H1 (cell line): ENCODE results near the gene RNF149. TPM values are rescaled to one million over a fixed set of nuclear protein-coding genes. Genes with fewer than 3 reads are reported as not detected.
A peak's percentile ranks its signal among the peaks of the same experiment; 100 is the strongest.

Source experiments
- CTCF ChIA-PET: fragments of 300-600 bp; sonication (Branson Sonifier 250); formaldehyde crosslinking; loops from one replicate; lab custom pipeline; 2021; ENCODE audit not compliant: partially characterized antibody; lab: Charles Lee
- POLR2A ChIA-PET: fragments of 300-600 bp; sonication (Branson Sonifier 250); formaldehyde crosslinking; loops from one replicate; lab custom pipeline; 2021; ENCODE audit warnings: inconsistent platforms; ENCODE audit not compliant: partially characterized antibody; lab: Charles Lee
- DNase-seq, 2 experiments: peaks; one replicate each; pipeline versions ENCODE4 v3.0.0 to v3.0.0-alpha.2; 2010 to 2022; ENCODE audit warnings: low spot score in 2 of 2, low read depth in 1 of 2, mixed read lengths in 1 of 2
- FAIRE-seq: peaks from 2 replicates; lab custom pipeline; 2011; peaks lifted over from hg19 to GRCh38; lab: Jason Lieb, UNC
- H2AFZ ChIP-seq: 2 replicates; pipeline ENCODE4 v1.8.1; 2012; ENCODE audit warnings: low read length, inconsistent platforms
- H2AK5ac ChIP-seq: 2 replicates; pipeline ENCODE4 v1.6.1; 2013; ENCODE audit warnings: low read depth, low read length
- H2BK120ac ChIP-seq: replicated peaks from 2 replicates; pipeline ENCODE3; 2013; ENCODE audit warnings: low read depth, low read length, inconsistent platforms
- H2BK12ac ChIP-seq: 2 replicates; pipeline ENCODE4 v1.6.1; 2013; ENCODE audit warnings: low read depth, low read length
- H2BK15ac ChIP-seq: 2 replicates; pipeline ENCODE4 v1.6.1; 2013; ENCODE audit warnings: low read length
- H2BK20ac ChIP-seq: 2 replicates; pipeline ENCODE4 v1.6.1; 2013; ENCODE audit warnings: low read length
- H2BK5ac ChIP-seq: 2 replicates; pipeline ENCODE4 v1.6.1; 2013; ENCODE audit warnings: low read depth, low read length
- H3K14ac ChIP-seq: 2 replicates; pipeline ENCODE4 v1.6.1; 2013; ENCODE audit warnings: inconsistent platforms; ENCODE audit not compliant: insufficient read length
- H3K18ac ChIP-seq: 2 replicates; pipeline ENCODE4 v1.6.1; 2013; ENCODE audit warnings: low read length; ENCODE audit errors: extremely low read depth
- H3K23ac ChIP-seq: 2 replicates; pipeline ENCODE4 v1.6.1; 2013; ENCODE audit warnings: inconsistent platforms; ENCODE audit not compliant: insufficient read length
- H3K23me2 ChIP-seq: 2 replicates; pipeline ENCODE4 v1.6.1; 2013; ENCODE audit warnings: low read depth, low read length
- H3K27ac ChIP-seq: 2 replicates; pipeline ENCODE4 v1.6.1; 2011; ENCODE audit warnings: low read depth, low read length, inconsistent platforms
- H3K27me3 ChIP-seq, 4 experiments: replicated peaks in 1 of 4; 1 replicate in 1 of 4; 2 replicates in 3 of 4; pipeline versions ENCODE4 v1.6.1 to v1.8.1; 2011 to 2013; ENCODE audit warnings: low read length in 3 of 4, mild to moderate bottlenecking in 3 of 4, inconsistent platforms in 2 of 4, mixed read lengths in 2 of 4, moderate library complexity in 1 of 4; ENCODE audit not compliant: control insufficient read depth in 3 of 4, insufficient read depth in 3 of 4; ENCODE audit errors: extremely low read depth in 1 of 4
- H3K36me3 ChIP-seq, 4 experiments: 2 replicates each; pipeline versions ENCODE4 v1.6.1 to v1.8.1; 2011 to 2013; ENCODE audit warnings: mild to moderate bottlenecking in 4 of 4, low read length in 3 of 4, moderate library complexity in 2 of 4, control low read depth in 1 of 4, inconsistent platforms in 1 of 4; ENCODE audit not compliant: insufficient read depth in 4 of 4, control insufficient read depth in 2 of 4
- H3K4ac ChIP-seq: replicated peaks from 2 replicates; pipeline ENCODE3; 2013; ENCODE audit warnings: low read length, low read depth, mixed read lengths, inconsistent platforms; ENCODE audit not compliant: insufficient read length
- H3K4me1 ChIP-seq, 4 experiments: replicated peaks in 1 of 4; 1 replicate in 1 of 4; 2 replicates in 3 of 4; pipeline versions ENCODE4 v1.6.1 to v1.8.1; 2011 to 2013; ENCODE audit warnings: low read length in 3 of 4, inconsistent platforms in 2 of 4, mixed read lengths in 1 of 4; ENCODE audit not compliant: insufficient read depth in 4 of 4, control insufficient read depth in 3 of 4
- H3K4me2 ChIP-seq, 2 experiments: 2 replicates each; pipeline versions ENCODE4 v1.6.1 to v1.8.1; 2011 to 2013; ENCODE audit warnings: low read depth in 2 of 2, low read length in 2 of 2, control low read depth in 1 of 2, inconsistent platforms in 1 of 2, mild to moderate bottlenecking in 1 of 2; ENCODE audit not compliant: insufficient read depth in 1 of 2
- H3K4me3 ChIP-seq, 4 experiments: fragments of 200-600, 300-600 bp in 1 of 4; sonication (generic), shearing (Covaris generic), sonication (Bioruptor Twin) in 1 of 4; 2 replicates each; pipeline versions ENCODE4 v1.5.1 to v1.8.1; 2011 to 2016; ENCODE audit warnings: low read length in 4 of 4, low read depth in 3 of 4, control low read depth in 2 of 4, inconsistent platforms in 2 of 4, mild to moderate bottlenecking in 2 of 4, mixed read lengths in 1 of 4, moderate library complexity in 1 of 4; ENCODE audit not compliant: insufficient read depth in 2 of 4; ENCODE audit errors: extremely low read depth in 1 of 4
- H3K56ac ChIP-seq: replicated peaks from 2 replicates; pipeline ENCODE3; 2013; ENCODE audit warnings: low read depth, mild to moderate bottlenecking, mixed read lengths, low read length, inconsistent platforms; ENCODE audit not compliant: insufficient read length
- H3K79me1 ChIP-seq: 2 replicates; pipeline ENCODE4 v1.6.1; 2013; ENCODE audit warnings: low read depth, low read length, control low read depth
- H3K79me2 ChIP-seq, 2 experiments: 2 replicates each; pipeline versions ENCODE4 v1.6.1 to v1.8.1; 2012 to 2013; ENCODE audit warnings: low read length in 2 of 2, mild to moderate bottlenecking in 2 of 2, inconsistent platforms in 1 of 2; ENCODE audit not compliant: insufficient read depth in 2 of 2, control insufficient read depth in 1 of 2
- H3K9ac ChIP-seq, 4 experiments: replicated peaks in 1 of 4; 1 replicate in 1 of 4; 2 replicates in 3 of 4; pipeline versions ENCODE4 v1.6.1 to v1.8.1; 2011 to 2013; ENCODE audit warnings: low read depth in 3 of 4, low read length in 3 of 4, control low read depth in 2 of 4, mild to moderate bottlenecking in 2 of 4, moderate library complexity in 2 of 4, inconsistent platforms in 1 of 4; ENCODE audit errors: extremely low read depth in 1 of 4
- H3K9me3 ChIP-seq, 2 experiments: 2 replicates each; pipeline versions ENCODE4 v1.6.1 to v1.8.1; 2012 to 2013; ENCODE audit warnings: mild to moderate bottlenecking in 2 of 2, moderate library complexity in 2 of 2, control low read depth in 1 of 2, inconsistent platforms in 1 of 2, low read depth in 1 of 2, low read length in 1 of 2, mixed read lengths in 1 of 2; ENCODE audit not compliant: insufficient read depth in 2 of 2
- H4K20me1 ChIP-seq, 2 experiments: replicated peaks in 1 of 2; 2 replicates each; pipeline versions ENCODE3 to v1.8.1; 2011 to 2013; ENCODE audit warnings: inconsistent platforms in 2 of 2, low read length in 2 of 2, mild to moderate bottlenecking in 1 of 2; ENCODE audit not compliant: insufficient read depth in 2 of 2, control insufficient read depth in 1 of 2
- H4K5ac ChIP-seq: 2 replicates; pipeline ENCODE4 v1.6.1; 2013; ENCODE audit warnings: low read length, low read depth, mixed read lengths, inconsistent platforms; ENCODE audit not compliant: insufficient read length
- H4K8ac ChIP-seq: 2 replicates; pipeline ENCODE4 v1.8.0; 2013; ENCODE audit warnings: mild to moderate bottlenecking, moderate library complexity, low read length, inconsistent platforms; ENCODE audit not compliant: insufficient read depth; ENCODE audit errors: extremely low read depth
- H4K91ac ChIP-seq: replicated peaks from 2 replicates; pipeline ENCODE3; 2013; ENCODE audit warnings: low read length, mixed read lengths, inconsistent platforms; ENCODE audit not compliant: insufficient read length
- CTBP2 ChIP-seq: IDR thresholded peaks from 2 replicates; pipeline ENCODE4 v1.7.0; 2011; ENCODE audit warnings: borderline replicate concordance, mild to moderate bottlenecking, moderate library complexity, mixed read lengths, low read length; ENCODE audit not compliant: insufficient read depth, insufficient read length
- EP300 ChIP-seq, 2 experiments: IDR thresholded peaks; 1 replicate in 1 of 2; 2 replicates in 1 of 2; pipeline ENCODE4 v1.6.1; 2011 to 2012; ENCODE audit warnings: low read depth in 2 of 2, low read length in 2 of 2, mild to moderate bottlenecking in 2 of 2, borderline replicate concordance in 1 of 2, inconsistent platforms in 1 of 2, moderate library complexity in 1 of 2
- EZH2 ChIP-seq: fragments of 200-600 bp; sonication (generic); IDR thresholded peaks from 2 replicates; pipeline ENCODE4 v1.7.1; 2012; ENCODE audit warnings: low read depth, mild to moderate bottlenecking, moderate library complexity, low read length, inconsistent platforms; ENCODE audit not compliant: severe bottlenecking
- GABPA ChIP-seq: IDR thresholded peaks from 2 replicates; pipeline ENCODE4 v1.6.1; 2011; ENCODE audit warnings: mild to moderate bottlenecking, low read length, moderate library complexity, borderline replicate concordance; ENCODE audit not compliant: insufficient read depth
- PHF8 ChIP-seq: fragments of 200-600 bp; sonication (generic); conservative IDR thresholded peaks from 2 replicates; pipeline ENCODE4 v1.7.1; 2012; ENCODE audit warnings: low read depth, mild to moderate bottlenecking, inconsistent platforms, low read length, moderate library complexity
- POU5F1 ChIP-seq: IDR thresholded peaks from 2 replicates; pipeline ENCODE4 v1.6.1; 2011; ENCODE audit warnings: low read depth, mild to moderate bottlenecking, low read length, moderate library complexity
- RAD21 ChIP-seq, 2 experiments: IDR thresholded peaks in 1 of 2; conservative IDR thresholded peaks in 1 of 2; 2 replicates each; pipeline ENCODE4 v1.6.1; 2011; ENCODE audit warnings: low read depth in 2 of 2, low read length in 2 of 2, improper control_type of control experiment in 1 of 2, inconsistent platforms in 1 of 2, mild to moderate bottlenecking in 1 of 2, moderate library complexity in 1 of 2
- RFX5 ChIP-seq: IDR thresholded peaks from 2 replicates; pipeline ENCODE4 v1.6.1; 2011; ENCODE audit warnings: low read depth, low read length, improper control_type of control experiment, borderline replicate concordance
- SP1 ChIP-seq: IDR thresholded peaks from 2 replicates; pipeline ENCODE4 v1.6.1; 2011; ENCODE audit warnings: low read depth, low read length
- SUZ12 ChIP-seq: fragments of 200-600 bp; sonication (generic); IDR thresholded peaks from 2 replicates; pipeline ENCODE4 v1.6.1; 2012; ENCODE audit warnings: mild to moderate bottlenecking, inconsistent platforms, low read length, moderate library complexity, mixed read lengths
- TAF1 ChIP-seq: IDR thresholded peaks from 2 replicates; pipeline ENCODE4 v1.6.1; 2011; ENCODE audit warnings: mild to moderate bottlenecking, low read depth, low read length
- WGBS, 2 experiments: shearing (Covaris generic) in 1 of 2; methylation state at CpG; one replicate each; pipeline versions ENCODE4 v1.1.6 to v1.1.7; 2013 to 2015; ENCODE audit warnings: low lambda C conversion rate in 2 of 2, mixed read lengths in 2 of 2, inconsistent platforms in 1 of 2, low coverage in 1 of 2, missing lambda C conversion rate in 1 of 2; ENCODE audit not compliant: insufficient replicate concordance in 2 of 2, insufficient coverage in 1 of 2, insufficient read length in 1 of 2; ENCODE audit errors: extremely low coverage in 1 of 2, missing lambda C conversion rate in 1 of 2; 5-methylcytosine and 5-hydroxymethylcytosine counted together
- polyA plus RNA-seq, 7 experiments: library from polyadenylated mRNA; depleted of rRNA in 3 of 7; stranded (reverse) in 5 of 7; unstranded in 2 of 7; fragments of >200 nt in 5 of 7; fragments of 200-250 nt in 2 of 7; gene quantifications; 1 replicate in 5 of 7; 2 replicates in 1 of 7; 4 replicates in 1 of 7; pipeline versions ENCODE4 v1.2.1 to v1.2.3, GENCODE V29; 2011 to 2013; ENCODE audit warnings: missing spikeins in 2 of 7, mixed read lengths in 2 of 7
- total RNA-seq: library from RNA; stranded (reverse); fragmentation: NEBNext Ultra II Directional; extraction: Animal tissue kit (Norgen Biotek cat#: 25700); gene quantifications from 2 replicates; pipeline ENCODE4 v1.2.1, GENCODE V29; 2021
- TF ChIP-seq, protein P1 (sequence below): IDR thresholded peaks from 2 replicates; pipeline ENCODE4 v1.6.1; 2012; ENCODE audit warnings: inconsistent platforms

Gene RNF149
- total and polyA plus RNA-seq, 2 of the 8 experiments (the other 6 are each of a cell fraction or from before 2014, with no cell fraction given): 16.6 to 28.2 TPM

DNA sequence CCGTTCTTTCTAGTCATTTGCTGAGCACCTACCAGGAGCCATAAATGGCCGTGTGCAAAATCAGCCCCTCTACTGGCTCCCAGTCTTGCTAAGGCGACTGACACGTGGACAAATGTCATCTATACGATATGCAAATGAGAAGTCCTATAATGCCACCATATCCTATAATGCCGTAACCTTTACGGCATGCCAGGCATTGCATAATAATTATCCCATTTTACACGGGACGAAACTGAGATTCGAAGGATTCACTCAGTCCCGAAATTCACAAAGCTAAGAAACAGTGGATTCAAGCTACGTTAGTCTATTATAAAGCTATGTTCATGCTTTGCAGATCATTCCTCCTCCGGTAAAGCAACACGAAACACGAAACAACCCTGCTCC lies 34.1 kb upstream of the RNF149 start:
- WGBS, 2 experiments: 87% methylated on average over 15 of the region's 15 CpGs; no CpG with 5 or more reads in 1 of the 2 experiments
- no peak for FAIRE-seq
- TF ChIP-seq EP300 (IDR thresholded peaks at IDR 0.05; ENCODE audit: borderline replicate concordance in 1 of 2, low read depth in 2 of 2, low read length in 2 of 2) (no peak), CTBP2 (no peak), SP1 (no peak), RFX5 (no peak), SUZ12 (no peak), EZH2 (no peak), GABPA (no peak), RAD21 (IDR thresholded peaks at IDR 0.05 in 1 of 2, conservative IDR thresholded peaks at IDR 0.05 in 1 of 2; ENCODE audit: low read depth in 2 of 2, low read length in 2 of 2) (no peak), PHF8 (no peak), POU5F1 (no peak), TAF1 (no peak)
- TF ChIP-seq, protein P1, sequence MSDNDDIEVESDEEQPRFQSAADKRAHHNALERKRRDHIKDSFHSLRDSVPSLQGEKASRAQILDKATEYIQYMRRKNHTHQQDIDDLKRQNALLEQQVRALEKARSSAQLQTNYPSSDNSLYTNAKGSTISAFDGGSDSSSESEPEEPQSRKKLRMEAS: no peak

More for the DNA sequence above, 34.1 kb upstream of the RNF149 start:
- Histone ChIP-seq H4K20me1 (no peaks in the 10 kb centered on the region), H2BK12ac (peak overlapping the region; percentile 56; the same call in 1 of the 2 replicates), H3K56ac (no peak overlapping the region), H3K23me2 (no peaks in the 10 kb centered on the region), H2AFZ (0 out of 2 replicates have a peak overlapping the region, but pooled peaks have one; percentile 15), H2AK5ac (no peak overlapping the region), H2BK5ac (no peak overlapping the region), H3K9ac (no peak overlapping the region), H3K9me3 (no peaks in the 10 kb centered on the region; a peak in 1 of 4 replicates), H3K36me3 (no peaks in the 10 kb centered on the region), H3K4me2 (peak overlapping the region in 1 of 2 experiments; percentile 12; a peak in 1 of 4 replicates), H3K79me1 (no peaks in the 10 kb centered on the region), H3K14ac (no peak overlapping the region), H2BK120ac (no peak overlapping the region), H2BK15ac (no peak overlapping the region), H3K27ac (no peak overlapping the region), H3K4ac (no peak overlapping the region), H3K79me2 (no peaks in the 10 kb centered on the region), H3K4me1 (peaks cover 7 to 19% (median 12%) of the 10 kb centered on the region in 4 experiments), H4K8ac (no peak overlapping the region), H2BK20ac (peak overlapping the region; percentile 29; the same call in 1 of the 2 replicates), H4K91ac (no peak overlapping the region), H3K4me3 (no peak overlapping the region), H3K23ac (no peak overlapping the region), H3K18ac (no peak overlapping the region), H3K27me3 (no peaks in the 10 kb centered on the region), H4K5ac (no peak overlapping the region)
- ChIA-PET POLR2A (interaction anchor here (1.3 to 1.8 kb wide), 2 partner anchors 12 to 44 kb away, joined by 3 to 7 read pairs; partner anchors contain the start of gene CREG2), CTCF (interaction anchor here (0.6 to 5.2 kb wide), 31 partner anchors 8 to 664 kb away, joined by 3 to 48 read pairs (median 6); partner anchors contain the start of gene CREG2)
- no peak for DNase-seq
